ENCODE results near the gene IFT80.

IFT80 gene

GRCh38 chr3:160221019-160221418 is 178.0 kb downstream of the IFT80 start:
- Histone ChIP-seq H3K9me3 (ENCODE audit: insufficient read depth, low read length) (no peaks in the 10 kb centered on the region), H3K4me2 (ENCODE audit: low read depth, low read length, poor library complexity, severe bottlenecking) (no peak overlapping the region), H3K27me3 (ENCODE audit: low read length) (no peaks in the 10 kb centered on the region), H3K36me3 (ENCODE audit: low read length) (no peaks in the 10 kb centered on the region), H3K79me2 (ENCODE audit: insufficient read depth, low read length) (no peaks in the 10 kb centered on the region), H3F3A (ENCODE audit: insufficient read depth) (no peaks in the 10 kb centered on the region), H2AFZ (ENCODE audit: low read depth, low read length, severe bottlenecking) (no peak overlapping the region), H3K4me3 (ENCODE audit: insufficient read depth, low read length, poor library complexity, severe bottlenecking) (no peak overlapping the region), H3K27ac (ENCODE audit: low read depth, low read length) (no peak overlapping the region), H4K20me1 (ENCODE audit: low read depth, low read length) (no peaks in the 10 kb centered on the region), H3K9ac (ENCODE audit: low read length) (no peak overlapping the region), H3K9me2 (replicated peaks; ENCODE audit: insufficient read depth, low read length) (no peaks in the 10 kb centered on the region)
- no peak for TF ChIP-seq CTCF (IDR thresholded peaks at IDR 0.05; ENCODE audit: insufficient read depth, low read length, poor library complexity, severe bottlenecking)
- TF ChIP-seq EZH2phosphoT487 (conservative IDR thresholded peaks at IDR 0.05; ENCODE audit: low read length), result no peak

GRCh38 chr3:160220038-160220437 is 179.0 kb downstream of the IFT80 start:
- no peaks in the 10 kb centered on the region for H3K36me3 ChIP-seq (ENCODE audit: low read length)
- no peak overlapping the region for H3K4me3 ChIP-seq (ENCODE audit: insufficient read depth, low read length, poor library complexity, severe bottlenecking)
- no peaks in the 10 kb centered on the region for H3K79me2 ChIP-seq (ENCODE audit: insufficient read depth, low read length)
- no peaks in the 10 kb centered on the region for H3K9me3 ChIP-seq (ENCODE audit: insufficient read depth, low read length)
- no peak overlapping the region for H3K9ac ChIP-seq (ENCODE audit: low read length)
- no peaks in the 10 kb centered on the region for H3K27me3 ChIP-seq (ENCODE audit: low read length)
- no peaks in the 10 kb centered on the region for H3F3A ChIP-seq (ENCODE audit: insufficient read depth)
- no peak overlapping the region for H3K27ac ChIP-seq (ENCODE audit: low read depth, low read length)
- no peak overlapping the region for H3K4me2 ChIP-seq (ENCODE audit: low read depth, low read length, poor library complexity, severe bottlenecking)
- no peak overlapping the region for H2AFZ ChIP-seq (ENCODE audit: low read depth, low read length, severe bottlenecking)
- H3K9me2 ChIP-seq (replicated peaks; ENCODE audit: insufficient read depth, low read length), result no peaks in the 10 kb centered on the region
- TF ChIP-seq CTCF (IDR thresholded peaks at IDR 0.05; ENCODE audit: insufficient read depth, low read length, poor library complexity, severe bottlenecking), result no peak
- no peak for TF ChIP-seq EZH2phosphoT487 (conservative IDR thresholded peaks at IDR 0.05; ENCODE audit: low read length)
- no peaks in the 10 kb centered on the region for H4K20me1 ChIP-seq (ENCODE audit: low read depth, low read length)

- Histone ChIP-seq H3K4me2 (ENCODE audit: low read depth, low read length, poor library complexity, severe bottlenecking) (no peak overlapping the region), H4K20me1 (ENCODE audit: low read depth, low read length) (no peaks in the 10 kb centered on the region), H3K4me3 (ENCODE audit: insufficient read depth, low read length, poor library complexity, severe bottlenecking) (no peak overlapping the region), H2AFZ (ENCODE audit: low read depth, low read length, severe bottlenecking) (no peak overlapping the region), H3K27ac (ENCODE audit: low read depth, low read length) (no peak overlapping the region), H3K9ac (ENCODE audit: low read length) (no peak overlapping the region), H3K36me3 (ENCODE audit: low read length) (no peaks in the 10 kb centered on the region), H3K9me2 (replicated peaks; ENCODE audit: insufficient read depth, low read length) (no peaks in the 10 kb centered on the region), H3K79me2 (ENCODE audit: insufficient read depth, low read length) (no peaks in the 10 kb centered on the region), H3F3A (ENCODE audit: insufficient read depth) (no peaks in the 10 kb centered on the region), H3K9me3 (ENCODE audit: insufficient read depth, low read length) (no peaks in the 10 kb centered on the region), H3K27me3 (ENCODE audit: low read length) (no peaks in the 10 kb centered on the region)
- TF ChIP-seq CTCF (IDR thresholded peaks at IDR 0.05; ENCODE audit: insufficient read depth, low read length, poor library complexity, severe bottlenecking), result no peak
- no peak for TF ChIP-seq EZH2phosphoT487 (conservative IDR thresholded peaks at IDR 0.05; ENCODE audit: low read length)
Measured at GRCh38 chr3:160218136-160218535, 180.9 kb downstream of the IFT80 start.
